ENCODE results near the gene SYF2.

GRCh38 chr1:25197235-25197975, 34.9 kb downstream of the SYF2 start:
- TF ChIP-seq CREB1 (CRISPR knock-in tag; IDR thresholded peaks at IDR 0.05; ENCODE audit: low read depth): no peak
- TF ChIP-seq ETS1 (IDR thresholded peaks at IDR 0.05): no peak
- no peak for TF ChIP-seq CTCF (conservative IDR thresholded peaks at IDR 0.05; ENCODE audit: low read depth in 2 of 2)
- TF ChIP-seq ZNF114 (CRISPR knock-in tag; IDR thresholded peaks at IDR 0.05): no peak
- no peak for TF ChIP-seq POLR2AphosphoS5 (IDR thresholded peaks at IDR 0.05; ENCODE audit: low read depth)
- TF ChIP-seq EZH2phosphoT487 (IDR thresholded peaks at IDR 0.05; ENCODE audit: unreplicated experiment): no peak
- TF ChIP-seq EZH2 (IDR thresholded peaks at IDR 0.05; ENCODE audit: low read depth, unreplicated experiment): no peak
- no peak for TF ChIP-seq REST (IDR thresholded peaks at IDR 0.05; ENCODE audit: unreplicated experiment)
- no peak for TF ChIP-seq JUNB (IDR thresholded peaks at IDR 0.05; ENCODE audit: unreplicated experiment)
- TF ChIP-seq ZNF331 (CRISPR knock-in tag; IDR thresholded peaks at IDR 0.05; ENCODE audit: low read depth): no peak
- TF ChIP-seq ZNF462 (CRISPR knock-in tag; IDR thresholded peaks at IDR 0.05): no peak
